ENCODE results near the gene CDK19. TPM values are rescaled to one million over a fixed set of nuclear protein-coding genes. Genes with fewer than 3 reads are reported as not detected.
A peak's percentile ranks its signal among the peaks of the same experiment; 100 is the strongest.
"Not testable (repeated sequence)": the region's sequence is repeated elsewhere in the genome, so short reads cannot be mapped to it uniquely, and the experiment has no call there.

Gene CDK19
- total RNA-seq, 2 experiments from 2014 or later = 25.3 to 30.0 TPM

- no peak overlapping the region for H3K27ac Mint-ChIP-seq
- no peak for DNase-seq
- no peaks in the 10 kb centered on the region for H3K9me3 Mint-ChIP-seq
- H3K4me1 Mint-ChIP-seq = no peaks in the 10 kb centered on the region
- no peaks in the 10 kb centered on the region for H3K36me3 Mint-ChIP-seq
- H3K4me3 Mint-ChIP-seq = no peak overlapping the region
- POLR2A ChIA-PET = interaction anchor here (0.6 to 1.5 kb wide), 2 partner anchors 14 to 33 kb away, joined by 3 to 8 read pairs; partner anchors contain the start of gene CDK19
- no peak for ATAC-seq (ENCODE audit: low read depth)
- no peaks in the 10 kb centered on the region for H3K27me3 Mint-ChIP-seq
Observed at GRCh38 chr6:110828396-110828795, 13.1 kb upstream of the CDK19 start.

- POLR2A ChIA-PET = interaction anchor here (0.6 to 2.4 kb wide), 4 partner anchors 9 to 1248 kb away, joined by 3 to 13 read pairs (median 8); partner anchors contain the start of genes AMD1 and CDK19
- no peak overlapping the region for H3K27ac Mint-ChIP-seq
Observed at GRCh38 chr6:110826236-110827129, 11.2 kb upstream of the CDK19 start.

GRCh38 chr6:110823146-110823545, 7.9 kb upstream of the CDK19 start:
- Mint-ChIP-seq H3K4me3 (no peak overlapping the region), H3K27ac (no peak overlapping the region), H3K36me3 (no peaks in the 10 kb centered on the region), H3K4me1 (peaks cover 17% of the 10 kb centered on the region), H3K27me3 (peaks cover 11% of the 10 kb centered on the region), H3K9me3 (no peaks in the 10 kb centered on the region)
- DNase-seq (no peak), ATAC-seq (ENCODE audit: low read depth) (no peak)
- POLR2A ChIA-PET = no interaction called here

More at GRCh38 chr6:110826236-110827129, 11.2 kb upstream of the CDK19 start:
- ATAC-seq (ENCODE audit: low read depth) (no peak), DNase-seq (no peak)
- Mint-ChIP-seq H3K4me3 (no peak overlapping the region), H3K36me3 (no peaks in the 10 kb centered on the region), H3K27me3 (peaks cover 10% of the 10 kb centered on the region), H3K9me3 (no peaks in the 10 kb centered on the region), H3K4me1 (peaks cover 8% of the 10 kb centered on the region)

DNA sequence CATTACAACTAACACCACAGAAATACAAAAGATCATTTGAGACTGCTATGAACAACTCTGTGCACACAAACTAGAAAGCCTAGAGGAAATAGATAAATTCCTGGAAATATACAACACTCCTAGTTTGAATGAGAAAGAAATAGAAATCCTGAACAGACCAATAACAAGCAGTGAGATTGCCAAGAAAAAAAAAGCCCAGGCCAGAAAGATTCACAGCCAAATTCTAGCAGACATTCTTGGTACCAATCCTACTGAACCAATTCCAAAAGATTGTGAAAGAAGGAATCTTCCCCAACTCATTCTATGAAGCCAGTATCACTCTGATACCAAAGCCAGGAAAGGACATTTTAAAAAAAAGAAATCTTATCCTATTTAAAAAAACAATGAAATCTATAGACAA, 7.0 kb upstream of the CDK19 start:
- Mint-ChIP-seq H3K36me3 (no peaks in the 10 kb centered on the region), H3K4me1 (peaks cover 20% of the 10 kb centered on the region), H3K27me3 (peaks cover 11% of the 10 kb centered on the region), H3K27ac (no peak overlapping the region), H3K9me3 (no peaks in the 10 kb centered on the region), H3K4me3 (no peak overlapping the region)
- DNase-seq (no peak), ATAC-seq (ENCODE audit: low read depth) (no peak)
- POLR2A ChIA-PET = interaction anchor here (1.7 kb wide), 1 partner anchor 44 kb away, joined by 3 read pairs; no protein-coding TSS in a partner anchor

GRCh38 chr6:110816677-110817076, 1.4 kb upstream of the CDK19 start:
- Mint-ChIP-seq H3K27me3 (peaks cover 1% of the 10 kb centered on the region), H3K4me3 (peak overlapping the region; percentile 100), H3K27ac (peak overlapping the region; percentile 100), H3K36me3 (peaks cover 3% of the 10 kb centered on the region), H3K4me1 (peaks cover 35% of the 10 kb centered on the region), H3K9me3 (no peaks in the 10 kb centered on the region)
- DNase-seq (peak; percentile 39), ATAC-seq (ENCODE audit: low read depth) (no peak)
- POLR2A ChIA-PET = interaction anchor here (1.0 to 9.4 kb wide), 7 partner anchors 8 to 142 kb away, joined by 4 to 462 read pairs (median 13); partner anchors contain the start of genes AMD1 and GTF3C6

DNA sequence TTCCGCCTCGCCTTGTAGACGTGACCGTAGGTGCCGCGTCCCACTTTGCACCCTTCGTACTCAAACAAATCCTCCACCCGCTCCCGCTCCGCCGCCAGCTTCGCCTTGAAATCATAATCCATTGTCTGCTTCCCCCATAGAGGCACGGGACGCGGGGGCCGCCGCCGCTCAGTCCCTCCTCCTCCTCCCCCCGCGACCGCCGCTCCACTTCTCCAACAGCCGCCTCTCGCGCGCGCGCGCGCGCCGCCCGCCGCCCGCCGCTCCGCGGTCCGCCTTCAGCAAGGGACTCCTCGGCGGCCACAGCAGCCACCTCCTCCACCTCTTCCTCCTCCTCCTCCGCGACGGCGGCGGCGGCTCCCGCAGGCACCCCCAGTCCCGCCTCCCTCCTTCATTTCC, 256 bp downstream of the CDK19 start:
- Mint-ChIP-seq H3K27me3 (no peaks in the 10 kb centered on the region), H3K9me3 (peaks cover under 1% of the 10 kb centered on the region), H3K4me1 (peaks cover 32% of the 10 kb centered on the region), H3K27ac (peak overlapping the region; percentile 100), H3K36me3 (peaks cover 8% of the 10 kb centered on the region), H3K4me3 (peak overlapping the region; percentile 100)
- DNase-seq = no peak
- no peak for ATAC-seq (ENCODE audit: low read depth)
- POLR2A ChIA-PET = interaction anchor here (0.6 to 9.4 kb wide), 36 partner anchors 8 to 1720 kb away, joined by 3 to 462 read pairs (median 4); partner anchors contain the start of genes AMD1, CD164, CEP57L1 and GTF3C6

DNA sequence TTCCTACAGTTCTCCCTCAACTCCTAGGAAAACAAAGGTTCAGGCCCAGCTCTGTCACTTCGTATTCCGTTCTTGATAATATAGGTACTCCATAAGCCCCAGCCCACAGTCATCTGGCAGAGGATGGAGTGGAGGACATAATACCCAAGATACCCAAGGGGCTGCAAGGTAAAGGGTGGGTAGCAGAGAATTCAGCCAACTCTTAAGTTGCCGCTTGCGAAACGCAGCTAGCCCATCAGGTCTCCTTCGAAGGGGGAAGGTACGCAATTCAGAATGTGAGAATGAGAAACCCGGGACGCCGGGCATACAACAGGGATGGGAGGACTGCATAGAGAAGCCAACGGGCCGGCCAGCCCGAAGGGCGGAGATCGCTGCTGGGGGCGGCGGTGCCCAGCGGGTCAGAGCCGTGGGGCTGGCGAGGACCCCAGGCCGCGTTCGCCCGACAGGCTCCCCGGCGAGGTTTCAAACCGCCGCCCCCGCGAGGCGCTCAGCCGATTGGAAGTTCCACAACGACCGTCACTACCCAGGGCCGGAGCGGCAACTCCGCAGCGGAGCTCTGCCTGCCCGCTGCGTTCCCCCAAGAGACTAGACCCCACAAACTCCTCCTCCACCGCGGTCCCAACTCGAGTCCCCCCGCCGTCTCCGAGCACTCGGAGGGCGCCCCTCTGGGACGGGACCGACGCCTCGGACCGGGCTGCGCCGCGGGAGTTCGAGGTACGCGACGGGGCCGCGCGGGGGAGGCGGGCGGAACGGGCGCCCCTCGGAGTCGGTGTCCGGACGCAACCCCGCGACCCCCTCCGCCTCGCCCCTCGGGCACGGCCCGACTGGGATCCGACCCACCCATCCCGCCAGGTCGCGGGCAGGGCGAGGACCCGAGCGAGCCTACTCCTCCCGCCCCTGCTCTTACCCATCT, 911 bp downstream of the CDK19 start:
- H3K36me3 Mint-ChIP-seq = peaks cover 13% of the 10 kb centered on the region
- no peaks in the 10 kb centered on the region for H3K27me3 Mint-ChIP-seq
- peaks cover 28% of the 10 kb centered on the region for H3K4me1 Mint-ChIP-seq
- peak overlapping the region; percentile 100 for H3K27ac Mint-ChIP-seq
- peak overlapping the region; percentile 100 for H3K4me3 Mint-ChIP-seq
- H3K9me3 Mint-ChIP-seq = peaks cover 1% of the 10 kb centered on the region
- peak; percentile 76 for DNase-seq
- POLR2A ChIA-PET = interaction anchor here (0.8 to 9.4 kb wide), 18 partner anchors 11 to 197 kb away, joined by 3 to 462 read pairs (median 8); partner anchors contain the start of genes AMD1, GTF3C6 and RPF2
- peak; percentile 4 for ATAC-seq (ENCODE audit: low read depth)

DNA sequence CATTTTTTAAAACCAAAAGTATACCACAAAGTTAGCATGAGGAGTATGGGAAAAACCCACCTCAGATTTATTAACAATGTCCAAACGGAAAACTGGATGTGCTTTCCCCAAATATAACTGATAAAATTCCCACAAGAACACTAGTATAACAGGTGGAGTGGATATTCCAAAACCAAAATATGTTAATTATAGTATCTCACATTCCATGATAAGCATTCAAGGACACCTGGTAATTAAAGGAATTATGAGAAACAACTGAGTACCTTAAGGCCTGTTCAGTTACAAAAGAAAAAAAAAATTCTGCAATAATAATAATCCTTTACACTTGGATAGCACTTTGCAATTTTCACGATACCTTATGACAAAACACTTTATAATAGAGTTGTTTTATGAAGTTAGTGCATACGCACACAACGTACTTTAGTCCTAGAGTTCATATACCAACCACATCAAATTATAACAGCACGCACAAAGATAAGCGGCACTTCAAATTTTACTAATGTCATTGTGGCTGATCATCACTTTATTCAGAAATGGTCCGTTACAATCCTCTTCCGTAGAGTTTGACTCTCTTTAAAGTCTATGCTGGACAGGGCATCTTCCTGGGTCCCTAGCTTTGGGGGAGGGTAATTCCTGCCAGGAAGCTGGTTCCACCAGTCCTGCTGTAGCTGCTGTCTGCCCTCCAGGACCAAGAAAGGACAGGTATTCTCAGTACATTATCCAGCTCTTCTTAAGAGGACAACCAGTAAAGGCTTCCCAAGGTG, 1.7 kb downstream of the CDK19 start:
- ATAC-seq (ENCODE audit: low read depth) (no peak), DNase-seq (no peak)
- Mint-ChIP-seq H3K9me3 (peaks cover 1% of the 10 kb centered on the region), H3K36me3 (peaks cover 13% of the 10 kb centered on the region), H3K27me3 (no peaks in the 10 kb centered on the region), H3K4me1 (peaks cover 27% of the 10 kb centered on the region), H3K4me3 (peak overlapping the region; percentile 98), H3K27ac (peak overlapping the region; percentile 92)
- POLR2A ChIA-PET = interaction anchor here (0.8 to 9.4 kb wide), 4 partner anchors 62 to 145 kb away, joined by 5 to 462 read pairs (median 24); partner anchors contain the start of genes AMD1 and GTF3C6

DNA sequence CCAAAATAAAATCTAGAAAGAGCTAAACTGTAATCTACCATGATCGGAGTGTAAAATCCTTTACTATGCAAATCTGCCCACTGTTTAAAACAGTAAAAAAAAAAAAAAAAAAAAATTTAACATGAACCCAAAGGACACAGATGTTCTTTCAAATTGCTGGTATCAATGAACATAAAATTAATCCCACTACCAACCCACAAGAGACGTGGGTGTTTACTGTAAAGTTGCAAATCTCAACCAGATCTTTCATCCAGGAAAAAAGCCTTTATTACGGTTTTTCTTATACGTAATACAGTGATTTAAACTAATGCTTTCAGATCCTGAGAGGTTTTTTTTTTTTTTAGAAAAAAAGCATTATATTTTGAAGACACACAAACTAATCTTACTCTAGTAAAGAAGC, 2.5 kb downstream of the CDK19 start:
- Mint-ChIP-seq H3K36me3 (peaks cover 13% of the 10 kb centered on the region), H3K4me3 (no peak overlapping the region), H3K27ac (no peak overlapping the region), H3K27me3 (no peaks in the 10 kb centered on the region), H3K4me1 (peaks cover 26% of the 10 kb centered on the region), H3K9me3 (peaks cover 1% of the 10 kb centered on the region)
- POLR2A ChIA-PET = interaction anchor here (9.4 kb wide), 1 partner anchor 63 kb away, joined by 462 read pairs; the partner anchor contains the start of gene AMD1
- ATAC-seq (ENCODE audit: low read depth) = no peak
- no peak for DNase-seq

- POLR2A ChIA-PET = interaction anchor here (2.4 kb wide), 1 partner anchor 63 kb away, joined by 9 read pairs; the partner anchor contains the start of gene AMD1
- H3K4me3 Mint-ChIP-seq = no peak overlapping the region
- H3K4me1 Mint-ChIP-seq = peaks cover 15% of the 10 kb centered on the region
- H3K27me3 Mint-ChIP-seq = no peaks in the 10 kb centered on the region
- H3K36me3 Mint-ChIP-seq = peaks cover 15% of the 10 kb centered on the region
- no peak overlapping the region for H3K27ac Mint-ChIP-seq
- no peak for DNase-seq
- ATAC-seq (ENCODE audit: low read depth) = no peak
- peaks cover 1% of the 10 kb centered on the region for H3K9me3 Mint-ChIP-seq
Observed at GRCh38 chr6:110810896-110811586, 4.2 kb downstream of the CDK19 start.

DNA sequence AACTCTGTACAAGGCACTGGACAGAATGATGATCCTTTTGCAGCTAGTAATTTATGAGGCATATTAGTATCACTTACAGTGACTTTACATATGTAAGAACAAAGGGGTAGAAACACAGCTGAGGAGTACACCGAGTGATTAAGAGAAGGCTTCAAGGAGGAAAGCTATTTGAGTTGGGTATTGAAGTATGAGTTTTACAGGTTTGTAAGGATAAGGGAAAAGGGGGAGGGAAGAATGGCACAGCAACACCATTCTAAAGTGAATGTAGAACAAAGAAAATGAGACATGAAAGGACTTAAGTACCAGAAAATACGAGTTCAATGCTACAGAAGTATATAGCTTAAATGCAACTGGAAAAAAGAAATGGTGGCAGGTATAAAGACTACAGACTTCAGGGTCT, 5.5 kb downstream of the CDK19 start:
- Mint-ChIP-seq H3K27ac (no peak overlapping the region), H3K27me3 (no peaks in the 10 kb centered on the region), H3K36me3 (peaks cover 16% of the 10 kb centered on the region), H3K4me3 (no peak overlapping the region), H3K9me3 (peaks cover 2% of the 10 kb centered on the region), H3K4me1 (peaks cover 18% of the 10 kb centered on the region)
- DNase-seq = no peak
- ATAC-seq (ENCODE audit: low read depth) = no peak
- POLR2A ChIA-PET = interaction anchor here (2.4 kb wide), 1 partner anchor 65 kb away, joined by 9 read pairs; the partner anchor contains the start of gene AMD1

DNA sequence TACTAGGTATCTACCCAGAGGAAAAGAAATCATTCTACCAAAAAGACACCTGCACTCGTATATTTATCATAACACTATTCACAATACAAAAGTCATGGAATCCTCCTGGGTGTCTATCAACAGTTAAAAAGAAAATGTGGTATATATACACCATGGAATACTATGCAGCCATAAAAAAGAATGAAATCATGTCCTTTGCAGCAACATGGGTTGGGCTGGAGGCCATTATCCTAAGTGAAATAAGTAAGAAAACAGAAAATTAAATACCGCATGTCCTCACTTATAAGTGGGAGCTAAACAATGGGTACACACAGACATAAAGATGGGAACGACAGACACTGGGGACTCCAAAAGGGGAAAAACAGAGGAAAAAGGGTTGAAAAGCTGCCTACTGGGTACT, 13.1 kb downstream of the CDK19 start:
- H3K27ac Mint-ChIP-seq; DNase-seq; H3K27me3 Mint-ChIP-seq; H3K4me3 Mint-ChIP-seq; ATAC-seq (ENCODE audit: low read depth); POLR2A ChIA-PET: not testable (repeated sequence)
- Mint-ChIP-seq H3K4me1 (peaks cover 24% of the 10 kb centered on the region), H3K36me3 (peaks cover 28% of the 10 kb centered on the region), H3K9me3 (peaks cover 14% of the 10 kb centered on the region)

Measured in activated naive CD8-positive, alpha-beta T cell treated with anti-CD3 and anti-CD28 coated beads, Interleukin-2, amount 10 ng/mL, durations not matched to agents 7 days and 5 days (primary cell).